ENCODE results near the gene TRIM72. TPM values are rescaled to one million over a fixed set of nuclear protein-coding genes. Genes with fewer than 3 reads are reported as not detected.

Gene TRIM72
- total and polyA plus RNA-seq, 7 donors = under 0.01 to 0.27 (median under 0.01) TPM; not detected in 1

GRCh38 chr16:31186930-31187807 is 26.8 kb upstream of the TRIM72 start:
- peaks cover 0 to 24% (median 21%) of the 10 kb centered on the region in 4 donors for H3K4me1 ChIP-seq
- no peak overlapping the region for H3K4me3 ChIP-seq
- no peak overlapping the region for H3K27ac ChIP-seq
- TF ChIP-seq POLR2A (IDR thresholded peaks at IDR 0.05) (no peak), EP300 (IDR thresholded peaks at IDR 0.05) (no peak), CTCF (IDR thresholded peaks at IDR 0.05) (no peak), POLR2AphosphoS5 (IDR thresholded peaks at IDR 0.05) (no peak)
- peaks cover 82 to 100% (median 95%) of the 10 kb centered on the region in 4 donors for H3K36me3 ChIP-seq
- intact Hi-C loops (cut with DNase I) = loop anchor here (2.0 to 10.0 kb wide), 2 partner anchors 14 to 688 kb away; partner anchors contain the start of gene ZNF267
- no peaks in the 10 kb centered on the region for H3K9me3 ChIP-seq
- H3K27me3 ChIP-seq = no peaks in the 10 kb centered on the region
- 87 to 90% methylated on average over 10 of the region's 10 CpGs for WGBS, 2 donors
- no peak for DNase-seq

- intact Hi-C loops (cut with DNase I) = loop anchor here (2.0 to 10.0 kb wide), 2 partner anchors 13 to 687 kb away; partner anchors contain the start of gene ZNF267
- TF ChIP-seq CTCF (IDR thresholded peaks at IDR 0.05) (no peak), POLR2A (IDR thresholded peaks at IDR 0.05) (no peak), POLR2AphosphoS5 (IDR thresholded peaks at IDR 0.05) (no peak), EP300 (IDR thresholded peaks at IDR 0.05) (no peak)
- no peaks in the 10 kb centered on the region for H3K9me3 ChIP-seq
- no peak for DNase-seq
- peaks cover 0 to 18% (median 15%) of the 10 kb centered on the region in 4 donors for H3K4me1 ChIP-seq
- peaks cover 88 to 100% (median 98%) of the 10 kb centered on the region in 4 donors for H3K36me3 ChIP-seq
- no peak overlapping the region for H3K27ac ChIP-seq
- H3K27me3 ChIP-seq = no peaks in the 10 kb centered on the region
- H3K4me3 ChIP-seq = no peak overlapping the region
- 87 to 89% methylated on average over 8 of the region's 8 CpGs for WGBS, 2 donors
Observed at GRCh38 chr16:31187808-31188189, 26.1 kb upstream of the TRIM72 start.

GRCh38 chr16:31188450-31189411 is 25.2 kb upstream of the TRIM72 start:
- H3K27me3 ChIP-seq = no peaks in the 10 kb centered on the region
- intact Hi-C loops (cut with DNase I) = loop anchor here (10.0 kb wide), 1 partner anchor 686 kb away; the partner anchor contains the start of gene ZNF267
- TF ChIP-seq CTCF (IDR thresholded peaks at IDR 0.05) = no peak
- TF ChIP-seq EP300 (IDR thresholded peaks at IDR 0.05) = no peak
- no peak for TF ChIP-seq POLR2A (IDR thresholded peaks at IDR 0.05)
- no peak for TF ChIP-seq POLR2AphosphoS5 (IDR thresholded peaks at IDR 0.05)
- no peak overlapping the region for H3K27ac ChIP-seq
- 84 to 92% methylated on average over 3 of the region's 3 CpGs for WGBS, 2 donors
- H3K36me3 ChIP-seq = peaks cover 87 to 100% (median 95%) of the 10 kb centered on the region in 4 donors
- no peak for DNase-seq
- H3K9me3 ChIP-seq = no peaks in the 10 kb centered on the region
- H3K4me1 ChIP-seq = peaks cover 0 to 9% (median 6%) of the 10 kb centered on the region in 4 donors
- no peak overlapping the region for H3K4me3 ChIP-seq

- TF ChIP-seq POLR2AphosphoS5 (IDR thresholded peaks at IDR 0.05) = no peak
- TF ChIP-seq CTCF (IDR thresholded peaks at IDR 0.05) = no peak
- no peak for TF ChIP-seq EP300 (IDR thresholded peaks at IDR 0.05)
- no peak for TF ChIP-seq POLR2A (IDR thresholded peaks at IDR 0.05)
- no peak overlapping the region for H3K4me3 ChIP-seq
- 90 to 96% methylated on average over 2 of the region's 2 CpGs for WGBS, 2 donors
- no peaks in the 10 kb centered on the region for H3K27me3 ChIP-seq
- no peaks in the 10 kb centered on the region for H3K9me3 ChIP-seq
- H3K4me1 ChIP-seq = peaks cover 0 to 5% (median 2%) of the 10 kb centered on the region in 4 donors
- no peak overlapping the region for H3K27ac ChIP-seq
- peaks cover 82 to 100% (median 94%) of the 10 kb centered on the region in 4 donors for H3K36me3 ChIP-seq
- intact Hi-C loops (cut with DNase I) = loop anchor here (10.0 kb wide), 1 partner anchor 685 kb away; the partner anchor contains the start of gene ZNF267
- no peak for DNase-seq
Observed at GRCh38 chr16:31189412-31189778, 24.5 kb upstream of the TRIM72 start.
